MM.1S (cell line): ENCODE measurements around the gene ADCY10.
A peak's percentile ranks its signal among the peaks of the same experiment; 100 is the strongest.

Experiments used
- DNase-seq: peaks from one replicate; pipeline ENCODE4 v3.0.0-alpha.2; 2015
- H2AFZ ChIP-seq: fragments of 300-600 bp; sonication (generic); 2 replicates; pipeline ENCODE4 v1.6.0; 2016; ENCODE audit warnings: antibody characterized with exemption, low read length
- H3F3A ChIP-seq: fragments of 300-600 bp; sonication (generic); 2 replicates; pipeline ENCODE4 v1.6.1; 2016; ENCODE audit warnings: mild to moderate bottlenecking, antibody characterized with exemption, low read length, moderate library complexity, mixed read lengths; ENCODE audit not compliant: insufficient read depth
- H3K27ac ChIP-seq: fragments of 300-600 bp; sonication (generic); 2 replicates; pipeline ENCODE4 v1.5.1; 2016; ENCODE audit warnings: mild to moderate bottlenecking, low read length
- H3K27me3 ChIP-seq: fragments of 300-600 bp; sonication (generic); replicated peaks from 2 replicates; pipeline ENCODE4 v1.6.0; 2016; ENCODE audit warnings: low read length; ENCODE audit not compliant: insufficient read depth
- H3K36me3 ChIP-seq: fragments of 300-600 bp; sonication (generic); replicated peaks from 2 replicates; pipeline ENCODE4 v1.6.1; 2016; ENCODE audit warnings: mild to moderate bottlenecking, low read length, mixed read lengths; ENCODE audit not compliant: insufficient read depth
- H3K4me1 ChIP-seq: fragments of 300-600 bp; sonication (generic); 2 replicates; pipeline ENCODE4 v1.6.1; 2016; ENCODE audit warnings: low read length, mixed read lengths
- H3K4me2 ChIP-seq: fragments of 300-600 bp; sonication (generic); 2 replicates; pipeline ENCODE4 v1.6.0; 2016; ENCODE audit warnings: low read depth, low read length
- H3K4me3 ChIP-seq: fragments of 300-600 bp; sonication (generic); 2 replicates; pipeline ENCODE4 v1.5.1; 2016; ENCODE audit warnings: low read length, mixed read lengths
- H3K79me2 ChIP-seq: fragments of 300-600 bp; sonication (generic); 2 replicates; pipeline ENCODE4 v1.6.1; 2016; ENCODE audit warnings: mixed run types, low read length, mixed read lengths
- H3K9ac ChIP-seq: fragments of 300-600 bp; sonication (generic); 2 replicates; pipeline ENCODE4 v1.6.1; 2016; ENCODE audit warnings: low read length, mixed read lengths
- H3K9me2 ChIP-seq: fragments of 300-600 bp; sonication (generic); replicated peaks from 2 replicates; pipeline ENCODE4 v1.6.1; 2016; ENCODE audit warnings: mild to moderate bottlenecking, low read length, mixed read lengths; ENCODE audit not compliant: insufficient read depth
- H3K9me3 ChIP-seq: fragments of 300-600 bp; sonication (generic); replicated peaks from 2 replicates; pipeline ENCODE4 v1.6.1; 2016; ENCODE audit warnings: mild to moderate bottlenecking, low read length, mixed read lengths; ENCODE audit not compliant: insufficient read depth
- H4K20me1 ChIP-seq: fragments of 300-600 bp; sonication (generic); 2 replicates; pipeline ENCODE4 v1.6.1; 2016; ENCODE audit warnings: mild to moderate bottlenecking, low read length, moderate library complexity, mixed read lengths; ENCODE audit not compliant: insufficient read depth
- CTCF ChIP-seq: fragments of 300-600 bp; sonication (generic); IDR thresholded peaks from 2 replicates; pipeline ENCODE4 v1.5.1; 2016; ENCODE audit warnings: antibody characterized with exemption, low read length, mixed read lengths
- EZH2 ChIP-seq: fragments of 300-600 bp; sonication (generic); optimal IDR thresholded peaks from 2 replicates; pipeline ENCODE3; 2017; ENCODE audit warnings: low read depth, mild to moderate bottlenecking, antibody characterized with exemption, low read length, mixed read lengths
- EZH2phosphoT487 ChIP-seq: fragments of 300-600 bp; sonication (generic); IDR thresholded peaks from 2 replicates; pipeline ENCODE4 v1.6.1; 2018; ENCODE audit warnings: antibody characterized with exemption, low read length

Gene ADCY10

DNA sequence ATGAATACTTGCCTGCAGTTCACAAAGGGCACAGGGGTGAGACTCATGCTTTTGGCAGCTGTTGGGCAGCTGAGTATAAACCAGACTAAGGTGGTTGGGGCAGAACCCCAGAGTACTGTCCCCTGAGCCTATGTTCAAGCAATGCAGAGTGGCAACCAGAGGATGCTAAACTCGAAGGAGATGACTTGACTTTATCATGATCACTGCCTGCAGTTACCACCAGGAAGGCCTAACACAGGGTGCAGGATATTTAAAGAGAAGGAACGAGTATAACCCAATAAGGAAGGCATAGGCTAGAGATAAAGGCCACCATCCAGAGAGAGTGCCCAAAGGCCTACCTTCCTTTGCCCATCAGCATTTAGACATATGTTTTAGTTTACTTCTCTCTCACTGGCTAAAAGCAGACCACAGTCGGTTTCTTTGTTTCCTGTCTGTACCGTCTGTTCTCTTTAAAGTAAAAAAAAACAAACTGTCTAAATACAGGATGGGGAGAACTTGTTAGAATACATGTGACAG lies 108.8 kb downstream of the ADCY10 start:
- peak overlapping the region; percentile 17 for H3K4me2 ChIP-seq

GRCh38 chr1:167803358-167804207 lies 110.4 kb downstream of the ADCY10 start:
- H3K27ac ChIP-seq: no peak overlapping the region
- no peak overlapping the region for H3K4me2 ChIP-seq
- no peak overlapping the region for H2AFZ ChIP-seq

More for the DNA sequence above, 108.8 kb downstream of the ADCY10 start:
- 0 out of 2 replicates have a peak, but pooled peaks cover 6% of the 10 kb centered on the region for H3F3A ChIP-seq
- TF ChIP-seq EZH2phosphoT487 (no peak), CTCF (no peak), EZH2 (no peak)
- DNase-seq: peak; percentile 85
- H4K20me1 ChIP-seq: no peaks in the 10 kb centered on the region
- no peaks in the 10 kb centered on the region for H3K79me2 ChIP-seq
- H2AFZ ChIP-seq: peak overlapping the region; percentile 47
- H3K9me3 ChIP-seq: no peaks in the 10 kb centered on the region
- no peaks in the 10 kb centered on the region for H3K9me2 ChIP-seq
- H3K27me3 ChIP-seq: no peaks in the 10 kb centered on the region
- H3K27ac ChIP-seq: peak overlapping the region; percentile 19; the same call in 1 of the 2 replicates
- H3K4me3 ChIP-seq: no peak overlapping the region
- no peaks in the 10 kb centered on the region for H3K36me3 ChIP-seq
- peaks cover 15% of the 10 kb centered on the region for H3K4me1 ChIP-seq
- H3K9ac ChIP-seq: no peak overlapping the region

GRCh38 chr1:167802235-167802634 lies 111.7 kb downstream of the ADCY10 start:
- TF ChIP-seq CTCF (no peak), EZH2 (no peak), EZH2phosphoT487 (no peak)

More at GRCh38 chr1:167803358-167804207, 110.4 kb downstream of the ADCY10 start:
- no peaks in the 10 kb centered on the region for H3K9me2 ChIP-seq
- H3K9me3 ChIP-seq: no peaks in the 10 kb centered on the region
- H3K4me3 ChIP-seq: no peak overlapping the region
- H3K27me3 ChIP-seq: no peaks in the 10 kb centered on the region
- H4K20me1 ChIP-seq: no peaks in the 10 kb centered on the region
- no peaks in the 10 kb centered on the region for H3K79me2 ChIP-seq
- DNase-seq: peak; percentile 97
- H3K4me1 ChIP-seq: peaks cover 15% of the 10 kb centered on the region
- 0 out of 2 replicates have a peak, but pooled peaks cover 6% of the 10 kb centered on the region for H3F3A ChIP-seq
- no peak overlapping the region for H3K9ac ChIP-seq
- H3K36me3 ChIP-seq: no peaks in the 10 kb centered on the region
- TF ChIP-seq EZH2 (no peak), CTCF (peak; percentile 100)

More at GRCh38 chr1:167802235-167802634, 111.7 kb downstream of the ADCY10 start:
- Histone ChIP-seq H4K20me1 (no peaks in the 10 kb centered on the region), H3K4me1 (peaks cover 15% of the 10 kb centered on the region), H3F3A (0 out of 2 replicates have a peak, but pooled peaks cover 6% of the 10 kb centered on the region), H3K36me3 (no peaks in the 10 kb centered on the region), H3K9me3 (no peaks in the 10 kb centered on the region), H3K27ac (no peak overlapping the region), H3K9ac (no peak overlapping the region), H2AFZ (no peak overlapping the region), H3K27me3 (no peaks in the 10 kb centered on the region), H3K4me3 (no peak overlapping the region), H3K9me2 (no peaks in the 10 kb centered on the region), H3K79me2 (no peaks in the 10 kb centered on the region), H3K4me2 (no peak overlapping the region)
- DNase-seq: no peak
